Astrocyte (in vitro differentiated cells and primary cell): ENCODE results near the gene FAHD1. TPM values are rescaled to one million over a fixed set of nuclear protein-coding genes. Genes with fewer than 3 reads are reported as not detected.

Experiments
- DNase-seq: peaks from one replicate; pipeline ENCODE4 v3.0.0-alpha.2; 2010; ENCODE audit warnings: low read depth
- FAIRE-seq: peaks from 2 replicates; lab custom pipeline; 2011; peaks lifted over from hg19 to GRCh38; lab: Jason Lieb, UNC
- H2AFZ ChIP-seq: 2 replicates; pipeline ENCODE4 v1.6.0; 2012; ENCODE audit warnings: low read depth, low read length, inconsistent platforms
- H3K27ac ChIP-seq: 2 replicates; pipeline ENCODE4 v1.5.1; 2011; ENCODE audit warnings: low read depth, low read length, inconsistent platforms
- H3K27me3 ChIP-seq: 2 replicates; pipeline ENCODE4 v1.6.0; 2011; ENCODE audit warnings: low read length, inconsistent platforms; ENCODE audit not compliant: insufficient read depth
- H3K36me3 ChIP-seq: 2 replicates; pipeline ENCODE4 v1.5.1; 2011; ENCODE audit warnings: low read length, inconsistent platforms; ENCODE audit not compliant: insufficient read depth
- H3K4me1 ChIP-seq: 2 replicates; pipeline ENCODE4 v1.5.1; 2011; ENCODE audit warnings: low read length, inconsistent platforms; ENCODE audit not compliant: insufficient read depth
- H3K4me2 ChIP-seq: 2 replicates; pipeline ENCODE4 v1.6.0; 2012; ENCODE audit warnings: low read length, inconsistent platforms
- H3K4me3 ChIP-seq: 2 replicates; pipeline ENCODE4 v1.5.1; 2011; ENCODE audit warnings: low read depth, mild to moderate bottlenecking, low read length, inconsistent platforms; ENCODE audit not compliant: insufficient read depth
- H3K79me2 ChIP-seq: 2 replicates; pipeline ENCODE4 v1.6.0; 2012; ENCODE audit warnings: mild to moderate bottlenecking, low read length, inconsistent platforms; ENCODE audit not compliant: insufficient read depth
- H3K9ac ChIP-seq: 2 replicates; pipeline ENCODE4 v1.6.0; 2012; ENCODE audit warnings: mild to moderate bottlenecking, low read length, inconsistent platforms
- H3K9me3 ChIP-seq: 2 replicates; pipeline ENCODE4 v1.5.1; 2012; ENCODE audit warnings: low read depth, mild to moderate bottlenecking, low read length, inconsistent platforms; ENCODE audit not compliant: insufficient read depth
- H4K20me1 ChIP-seq: 2 replicates; pipeline ENCODE4 v1.6.0; 2012; ENCODE audit warnings: low read length, inconsistent platforms; ENCODE audit not compliant: insufficient read depth
- H3K27ac Mint-ChIP-seq: one replicate; pipeline ENCODE4 v1.8.0; 2021; ENCODE audit warnings: mild to moderate bottlenecking, mixed read lengths; ENCODE audit not compliant: unreplicated experiment
- H3K27me3 Mint-ChIP-seq: one replicate; pipeline ENCODE4 v1.8.0; 2021; ENCODE audit warnings: low read depth, mixed read lengths; ENCODE audit not compliant: unreplicated experiment
- H3K36me3 Mint-ChIP-seq: one replicate; pipeline ENCODE4 v1.8.0; 2021; ENCODE audit warnings: low read depth, mixed read lengths; ENCODE audit not compliant: unreplicated experiment
- H3K4me1 Mint-ChIP-seq: one replicate; pipeline ENCODE4 v1.8.0; 2021; ENCODE audit warnings: low read depth, mixed read lengths; ENCODE audit not compliant: unreplicated experiment
- H3K4me3 Mint-ChIP-seq: one replicate; pipeline ENCODE4 v1.8.0; 2021; ENCODE audit warnings: mild to moderate bottlenecking, moderate library complexity, mixed read lengths; ENCODE audit not compliant: unreplicated experiment
- H3K9me3 Mint-ChIP-seq: one replicate; pipeline ENCODE4 v1.8.0; 2021; ENCODE audit warnings: mild to moderate bottlenecking, mixed read lengths; ENCODE audit not compliant: unreplicated experiment
- CTCF ChIP-seq: IDR thresholded peaks from 2 replicates; pipeline ENCODE4 v1.5.1; 2011; ENCODE audit warnings: low read depth, mild to moderate bottlenecking, inconsistent platforms, low read length, moderate library complexity; ENCODE audit not compliant: insufficient read depth
- EZH2 ChIP-seq: IDR thresholded peaks from 2 replicates; pipeline ENCODE4 v1.6.1; 2012; ENCODE audit warnings: mild to moderate bottlenecking, low read length, inconsistent platforms; ENCODE audit not compliant: insufficient read depth
- total RNA-seq: library from RNA; stranded (reverse); gene quantifications from 2 replicates; pipeline ENCODE4 v1.2.1, GENCODE V29; 2021

The FAHD1 gene
- total RNA-seq, 1 donor from 2014 or later: 25.8 TPM

GRCh38 chr16:1828645-1829410 is 1.8 kb downstream of the FAHD1 start:
- H3K4me3 Mint-ChIP-seq: peak overlapping the region; percentile 91
- FAIRE-seq: no peak

GRCh38 chr16:1830213-1830612 is 3.2 kb downstream of the FAHD1 start:
- FAIRE-seq (no peak), DNase-seq (no peak)
- Mint-ChIP-seq H3K27me3 (no peaks in the 10 kb centered on the region), H3K4me3 (no peak overlapping the region), H3K9me3 (peaks cover 5% of the 10 kb centered on the region), H3K27ac (no peak overlapping the region), H3K36me3 (peaks cover 6% of the 10 kb centered on the region), H3K4me1 (peaks cover 12% of the 10 kb centered on the region)
- peaks cover 32% of the 10 kb centered on the region for H3K79me2 ChIP-seq
- H4K20me1 ChIP-seq: peaks cover 24% of the 10 kb centered on the region
- no peak overlapping the region for H3K4me2 ChIP-seq
- H3K36me3 ChIP-seq: peaks cover 6% of the 10 kb centered on the region
- TF ChIP-seq CTCF (no peak), EZH2 (no peak)
- H3K4me3 ChIP-seq: no peak overlapping the region
- peaks cover 5% of the 10 kb centered on the region for H3K4me1 ChIP-seq
- H3K27me3 ChIP-seq: no peaks in the 10 kb centered on the region
- no peak overlapping the region for H3K9ac ChIP-seq
- H2AFZ ChIP-seq: no peak overlapping the region
- no peak overlapping the region for H3K27ac ChIP-seq
- no peaks in the 10 kb centered on the region for H3K9me3 ChIP-seq

More at GRCh38 chr16:1828645-1829410, 1.8 kb downstream of the FAHD1 start:
- H3K27me3 ChIP-seq: no peaks in the 10 kb centered on the region
- H3K79me2 ChIP-seq: peaks cover 34% of the 10 kb centered on the region
- H3K9ac ChIP-seq: no peak overlapping the region
- Mint-ChIP-seq H3K9me3 (peaks cover 5% of the 10 kb centered on the region), H3K4me1 (peaks cover 12% of the 10 kb centered on the region), H3K27me3 (no peaks in the 10 kb centered on the region), H3K36me3 (peaks cover 6% of the 10 kb centered on the region), H3K27ac (no peak overlapping the region)
- H2AFZ ChIP-seq: no peak overlapping the region
- DNase-seq: no peak
- peak overlapping the region; percentile 99 for H3K4me3 ChIP-seq
- TF ChIP-seq EZH2 (no peak), CTCF (no peak)
- H3K36me3 ChIP-seq: peaks cover 6% of the 10 kb centered on the region
- H4K20me1 ChIP-seq: peaks cover 34% of the 10 kb centered on the region
- no peaks in the 10 kb centered on the region for H3K9me3 ChIP-seq
- H3K4me2 ChIP-seq: peak overlapping the region; percentile 94
- H3K4me1 ChIP-seq: peaks cover 5% of the 10 kb centered on the region
- no peak overlapping the region for H3K27ac ChIP-seq
